Pancreas (tissue), 10 donors: Measurements from ENCODE around the gene SCAI. TPM values are rescaled to one million over a fixed set of nuclear protein-coding genes. Genes with fewer than 3 reads are reported as not detected.

Source experiments
- ATAC-seq, 4 donors: fragments of 200-7000 bp; cut with Tn5 transposase; one replicate each; pipeline versions ENCODE4 v1.8.0 to v1.9.1; 2020; ENCODE audit warnings: mild to moderate bottlenecking in 4 of 4, moderate library complexity in 4 of 4
- DNase-seq, 6 donors: peaks; one replicate each; pipeline ENCODE4 v3.0.0-alpha.2; 2020
- FAIRE-seq: peaks from 2 replicates; lab custom pipeline; 2012; peaks lifted over from hg19 to GRCh38; lab: Jason Lieb, UNC
- H3K27ac ChIP-seq, 4 donors: fragments of 200-600 bp; sonication (generic); 1 replicate in 3 of 4; 2 replicates in 1 of 4; pipeline versions ENCODE4 v1.5.0 to v1.8.0; 2020
- H3K27me3 ChIP-seq, 4 donors: fragments of 200-600 bp; one replicate each; pipeline ENCODE4 v1.8.0; 2021
- H3K36me3 ChIP-seq, 3 donors: fragments of 200-600 bp; sonication (generic) in 1 of 3; one replicate each; pipeline versions ENCODE4 v1.5.0 to v1.8.0; 2020 to 2021
- H3K4me1 ChIP-seq, 3 donors: fragments of 200-600 bp; one replicate each; pipeline ENCODE4 v1.8.0; 2021
- H3K4me3 ChIP-seq, 4 donors: fragments of 200-600 bp; sonication (generic) in 2 of 4; one replicate each; pipeline versions ENCODE4 v1.5.0 to v1.8.0; 2020 to 2021
- H3K9me3 ChIP-seq, 4 donors: fragments of 200-600 bp; one replicate each; pipeline ENCODE4 v1.8.0; 2021
- WGBS, 2 donors: extraction: QIAGEN DNeasy Blood & Tissue Kit; methylation state at CpG; one replicate each; pipeline ENCODE4 v1.1.7; 2013; 5-methylcytosine and 5-hydroxymethylcytosine counted together
- intact Hi-C, 3 donors: fragments of 100-400 bp; cut with DNase I; formaldehyde crosslinking; loops; one replicate each; pipeline versions ENCODE4 v1.11.1 to v1.14.2; 2022
- polyA plus RNA-seq, 2 donors: library from polyadenylated mRNA; stranded (reverse); fragments of 200-250 nt; gene quantifications; one replicate each; pipeline ENCODE4 v1.2.3, GENCODE V29; 2013
- total RNA-seq, 6 donors: library from RNA; stranded (reverse); fragmentation: NEBNext Ultra II Directional in 4 of 6; extraction: Animal tissue kit (Norgen Biotek cat#: 25700) in 4 of 6; gene quantifications; one replicate each; pipeline versions ENCODE4 v1.2.1 to v1.2.4, GENCODE V29; 2021 to 2023
- TF ChIP-seq, protein P1 (sequence below), 4 donors: fragments of 200-600 bp; sonication (generic) in 3 of 4; IDR thresholded peaks; one replicate each; pipeline versions ENCODE4 v1.5.0 to v1.8.0; 2021; ENCODE audit warnings: antibody characterized with exemption in 4 of 4
- donor health status: healthy with polysubstance abuse.
- donor health status: DM: no; HTN: no; CAD: no; lungs with moderate emphysema.
- donor health status: DM: no; HTN: no; CAD: no.
- donor health status: control.
- donor health status: control.
- donor health status: Bipolar disorder and iron deficiency.
- donor health status: DM: yes; HTN: yes; CAD: no.
- donor health status: DM: no; HTN: no; CAD: no.
- donor health status: DM: no; HTN: no; CAD: no.
- donor health status: DM: yes; HTN: yes; CAD: no.

SCAI gene
- total and polyA plus RNA-seq, 8 donors: 1.6 to 6.8 (median 3.5) TPM

DNA sequence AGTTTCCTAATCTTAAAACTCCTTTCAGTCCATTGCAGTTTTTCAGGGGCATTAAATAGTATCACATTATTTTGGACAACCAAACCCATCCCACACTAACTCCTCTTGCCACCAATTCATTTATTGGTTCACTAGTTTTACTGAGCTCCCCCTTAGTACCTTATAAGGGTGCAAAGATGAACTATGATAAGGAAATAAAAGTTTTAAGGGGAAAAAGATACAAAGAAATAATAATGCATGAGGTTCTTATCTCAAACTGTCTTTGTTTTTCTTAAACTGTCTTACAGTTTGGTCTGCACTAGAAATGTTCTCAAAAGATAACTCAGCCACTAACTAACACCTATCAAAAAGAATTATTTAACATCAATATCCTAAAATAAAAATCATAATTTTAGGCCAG lies 8.4 kb downstream of the SCAI start:
- Histone ChIP-seq H3K27ac (no peak overlapping the region), H3K27me3 (no peaks in the 10 kb centered on the region), H3K4me3 (no peak overlapping the region), H3K9me3 (no peaks in the 10 kb centered on the region), H3K36me3 (no peaks in the 10 kb centered on the region), H3K4me1 (peaks cover 0 to 5% (median 4%) of the 10 kb centered on the region in 3 donors)
- DNase-seq: no peak
- intact Hi-C loops: no loop called here
- TF ChIP-seq, protein P1, sequence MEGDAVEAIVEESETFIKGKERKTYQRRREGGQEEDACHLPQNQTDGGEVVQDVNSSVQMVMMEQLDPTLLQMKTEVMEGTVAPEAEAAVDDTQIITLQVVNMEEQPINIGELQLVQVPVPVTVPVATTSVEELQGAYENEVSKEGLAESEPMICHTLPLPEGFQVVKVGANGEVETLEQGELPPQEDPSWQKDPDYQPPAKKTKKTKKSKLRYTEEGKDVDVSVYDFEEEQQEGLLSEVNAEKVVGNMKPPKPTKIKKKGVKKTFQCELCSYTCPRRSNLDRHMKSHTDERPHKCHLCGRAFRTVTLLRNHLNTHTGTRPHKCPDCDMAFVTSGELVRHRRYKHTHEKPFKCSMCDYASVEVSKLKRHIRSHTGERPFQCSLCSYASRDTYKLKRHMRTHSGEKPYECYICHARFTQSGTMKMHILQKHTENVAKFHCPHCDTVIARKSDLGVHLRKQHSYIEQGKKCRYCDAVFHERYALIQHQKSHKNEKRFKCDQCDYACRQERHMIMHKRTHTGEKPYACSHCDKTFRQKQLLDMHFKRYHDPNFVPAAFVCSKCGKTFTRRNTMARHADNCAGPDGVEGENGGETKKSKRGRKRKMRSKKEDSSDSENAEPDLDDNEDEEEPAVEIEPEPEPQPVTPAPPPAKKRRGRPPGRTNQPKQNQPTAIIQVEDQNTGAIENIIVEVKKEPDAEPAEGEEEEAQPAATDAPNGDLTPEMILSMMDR (IDR thresholded peaks at IDR 0.05): no peak
- ATAC-seq: no peak
- no peak for FAIRE-seq

GRCh38 chr9:125133403-125134329 lies 9.7 kb downstream of the SCAI start:
- TF ChIP-seq, protein P1 (IDR thresholded peaks at IDR 0.05): no peak
- no peaks in the 10 kb centered on the region for H3K9me3 ChIP-seq
- H3K4me1 ChIP-seq: peaks cover 0 to 5% (median 4%) of the 10 kb centered on the region in 3 donors
- 98% methylated on average over 1 of the region's 1 CpG for WGBS, 2 donors
- no peaks in the 10 kb centered on the region for H3K36me3 ChIP-seq
- no peaks in the 10 kb centered on the region for H3K27me3 ChIP-seq
- no peak overlapping the region for H3K4me3 ChIP-seq
- no peak for ATAC-seq
- FAIRE-seq: no peak
- DNase-seq: no peak
- intact Hi-C loops: no loop called here
- no peak overlapping the region for H3K27ac ChIP-seq

- 45 to 57% methylated on average over 6 of the region's 6 CpGs for WGBS, 2 donors
- Histone ChIP-seq H3K9me3 (no peaks in the 10 kb centered on the region), H3K27ac (no peak overlapping the region), H3K36me3 (no peaks in the 10 kb centered on the region), H3K4me3 (no peak overlapping the region), H3K27me3 (no peaks in the 10 kb centered on the region), H3K4me1 (peaks cover 0 to 5% (median 4%) of the 10 kb centered on the region in 3 donors)
- TF ChIP-seq, protein P1 (IDR thresholded peaks at IDR 0.05): no peak
- no peak for DNase-seq
- peak in 3 of 4 donors; percentile 32 to 50 (median 45) for ATAC-seq
- FAIRE-seq: no peak
- intact Hi-C loops: no loop called here
Observed at GRCh38 chr9:125131778-125132177, 11.6 kb downstream of the SCAI start.

DNA sequence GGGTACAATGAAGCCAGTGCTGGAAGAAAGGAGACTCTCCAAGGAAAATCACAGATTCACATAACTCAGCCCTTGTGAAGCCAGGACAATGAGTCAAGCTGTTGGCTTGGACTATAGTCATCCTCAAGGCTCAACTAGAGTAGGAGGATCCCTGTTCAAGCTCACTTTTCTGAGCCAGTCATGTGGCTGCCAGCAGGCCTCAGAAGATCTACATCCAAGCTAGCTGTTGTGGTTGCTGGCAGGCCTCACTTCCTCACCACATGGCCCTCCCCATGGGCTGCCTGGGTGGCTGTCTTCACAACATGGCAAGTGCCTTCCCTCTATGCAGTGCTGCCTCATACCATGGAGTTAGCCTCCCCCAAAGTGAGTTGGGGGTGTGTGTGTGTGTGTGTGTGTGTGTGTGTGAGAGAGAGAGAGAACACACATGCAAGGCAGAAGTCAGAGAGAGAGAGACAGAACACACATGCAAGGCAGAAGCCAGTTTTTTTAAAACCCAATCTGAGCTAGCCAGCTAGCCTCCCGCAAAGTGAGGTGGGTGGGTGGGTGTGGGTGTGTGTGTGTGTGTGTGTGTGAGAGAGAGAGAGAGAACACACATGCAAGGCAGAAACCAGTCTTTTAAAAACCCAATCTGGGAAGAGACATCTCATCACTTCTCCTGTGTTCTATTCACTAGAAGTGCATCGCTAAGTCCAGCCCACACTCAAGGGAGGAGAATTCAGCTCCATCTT lies 17.1 kb downstream of the SCAI start:
- Histone ChIP-seq H3K4me1 (peaks cover 0 to under 1% (median 0%) of the 10 kb centered on the region in 3 donors), H3K27ac (no peak overlapping the region), H3K27me3 (no peaks in the 10 kb centered on the region), H3K36me3 (no peaks in the 10 kb centered on the region), H3K4me3 (no peak overlapping the region), H3K9me3 (no peaks in the 10 kb centered on the region)
- ATAC-seq (peak; percentile 17 to 92 (median 82)), FAIRE-seq (no peak), DNase-seq (peak in 4 of 6 donors; percentile 14 to 61 (median 32))
- 92 to 95% methylated on average over 2 of the region's 2 CpGs for WGBS, 2 donors
- TF ChIP-seq, protein P1 (IDR thresholded peaks at IDR 0.05): no peak
- intact Hi-C loops: loop anchor here in 1 of 3 donors (10.0 kb wide), 1 partner anchor 59 kb away; the partner anchor contains the start of gene PPP6C
